Adrenal gland (tissue), 12 donors: ENCODE data around the gene COBLL1. TPM values are rescaled to one million over a fixed set of nuclear protein-coding genes. Genes with fewer than 3 reads are reported as not detected.

Experiments used
- DNase-seq, 7 donors: peaks; one replicate each; pipeline ENCODE4 v3.0.0-alpha.2; 2019 to 2020
- H3K27ac ChIP-seq, 5 donors: fragments of 200-600 bp; sonication (generic) in 4 of 5; 1 replicate in 3 of 5; 2 replicates in 2 of 5; pipeline versions ENCODE4 v1.5.1 to v1.8.0; 2016 to 2020; ENCODE audit warnings: mild to moderate bottlenecking in 1 of 5
- H3K27me3 ChIP-seq: fragments of 200-600 bp; 2 replicates; pipeline ENCODE4 v1.8.0; 2021
- H3K36me3 ChIP-seq, 2 donors: fragments of 200-600 bp; replicated peaks in 1 of 2; 1 replicate in 1 of 2; 2 replicates in 1 of 2; pipeline versions ENCODE4 v1.5.1 to v1.8.0; 2018 to 2022
- H3K4me1 ChIP-seq, 2 donors: fragments of 200-600 bp; replicated peaks in 1 of 2; 1 replicate in 1 of 2; 2 replicates in 1 of 2; pipeline versions ENCODE4 v1.5.1 to v1.8.0; 2018 to 2021
- H3K4me3 ChIP-seq, 4 donors: fragments of 200-600 bp; sonication (generic) in 3 of 4; one replicate each; pipeline ENCODE4 v1.5.1; 2016 to 2018
- H3K9me3 ChIP-seq, 3 donors: fragments of 200-600 bp; sonication (generic) in 1 of 3; replicated peaks in 1 of 3; 1 replicate in 2 of 3; 2 replicates in 1 of 3; pipeline versions ENCODE4 v1.5.1 to v1.8.0; 2016 to 2021
- POLR2A ChIP-seq, 2 donors: fragments of 450-650 bp; IDR thresholded peaks; one replicate each; pipeline ENCODE4 v1.6.1; 2017; ENCODE audit warnings: antibody characterized with exemption in 2 of 2, mild to moderate bottlenecking in 2 of 2, moderate library complexity in 1 of 2
- WGBS, 4 donors: extraction: QIAGEN DNeasy Blood & Tissue Kit in 2 of 4; methylation state at CpG; one replicate each; pipeline versions ENCODE4 v1.1.5 to v1.1.7; 2013 to 2017; 5-methylcytosine and 5-hydroxymethylcytosine counted together
- intact Hi-C, 2 donors: fragments of 100-400 bp; cut with DNase I; formaldehyde crosslinking; loops; one replicate each; pipeline versions ENCODE4 v1.14.1 to v1.15.0; 2022 to 2023
- polyA plus RNA-seq, 3 donors: library from polyadenylated mRNA; stranded (reverse); fragments of 200-250 nt in 2 of 3; fragments of 350-450 nt in 1 of 3; fragmentation: Illumina TruSeq in 1 of 3; extraction: RNeasy Lipid Tissue Mini Kit (QIAGEN cat#74804) in 1 of 3; gene quantifications; one replicate each; pipeline ENCODE4 v1.2.3, GENCODE V29; 2013 to 2014
- total RNA-seq, 9 donors: library from RNA; depleted of rRNA in 4 of 9; stranded (reverse); fragments of >200 nt in 4 of 9; fragments of 120-200 nt in 1 of 9; fragmentation: NEBNext Ultra II Directional in 1 of 9; extraction: Animal tissue kit (Norgen Biotek cat#: 25700) in 1 of 9; gene quantifications; one replicate each; pipeline versions ENCODE4 v1.1.0 to v1.2.4, GENCODE V29; 2013 to 2023
- TF ChIP-seq, protein P1 (sequence below), 6 experiments: fragments of 450-650 bp in 4 of 6; fragments of 200-600 bp in 2 of 6; sonication (generic) in 1 of 6; IDR thresholded peaks; 1 replicate in 5 of 6; 2 replicates in 1 of 6; pipeline versions ENCODE4 v1.5.1 to v1.8.0; 2016 to 2021; ENCODE audit warnings: antibody characterized with exemption in 6 of 6, mild to moderate bottlenecking in 2 of 6, moderate library complexity in 1 of 6
- donor health status: healthy with polysubstance abuse.
- donor health status: Bipolar disorder and iron deficiency.
- donor health status: DM: yes; HTN: yes; CAD: no.
- donor health status: DM: no; HTN: no; CAD: no.
- donor health status: DM: no; HTN: no; CAD: no.
- donor health status: DM: yes; HTN: yes; CAD: no.

The COBLL1 gene
- total and polyA plus RNA-seq, 12 donors = 25.8 to 365 (median 212) TPM

DNA sequence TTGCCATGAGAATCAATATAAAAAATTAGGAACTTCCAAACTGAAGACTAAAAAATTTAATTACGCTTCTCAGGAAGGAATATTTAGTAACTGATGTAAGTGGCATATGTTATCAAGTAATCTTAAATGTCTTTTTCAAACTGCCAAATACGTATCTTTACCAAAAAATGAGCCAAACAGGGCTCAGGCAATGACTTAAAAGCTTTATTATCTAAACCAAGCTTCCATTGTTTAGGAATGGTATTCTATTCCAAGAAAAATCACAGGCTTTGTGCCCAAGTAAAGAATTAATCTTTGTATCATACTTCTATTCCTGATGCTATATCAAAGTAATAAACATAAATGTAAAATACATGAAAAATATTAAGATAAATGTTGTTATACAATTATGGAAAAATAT is 148.7 kb downstream of the COBLL1 start:
- no peak overlapping the region for H3K27ac ChIP-seq
- no peak for DNase-seq
- 75 to 88% (median 79%) methylated on average over 2 of the region's 2 CpGs for WGBS, 4 donors
- H3K4me1 ChIP-seq = no peaks in the 10 kb centered on the region
- intact Hi-C loops = no loop called here
- no peak for TF ChIP-seq POLR2A (IDR thresholded peaks at IDR 0.05)
- TF ChIP-seq, protein P1, sequence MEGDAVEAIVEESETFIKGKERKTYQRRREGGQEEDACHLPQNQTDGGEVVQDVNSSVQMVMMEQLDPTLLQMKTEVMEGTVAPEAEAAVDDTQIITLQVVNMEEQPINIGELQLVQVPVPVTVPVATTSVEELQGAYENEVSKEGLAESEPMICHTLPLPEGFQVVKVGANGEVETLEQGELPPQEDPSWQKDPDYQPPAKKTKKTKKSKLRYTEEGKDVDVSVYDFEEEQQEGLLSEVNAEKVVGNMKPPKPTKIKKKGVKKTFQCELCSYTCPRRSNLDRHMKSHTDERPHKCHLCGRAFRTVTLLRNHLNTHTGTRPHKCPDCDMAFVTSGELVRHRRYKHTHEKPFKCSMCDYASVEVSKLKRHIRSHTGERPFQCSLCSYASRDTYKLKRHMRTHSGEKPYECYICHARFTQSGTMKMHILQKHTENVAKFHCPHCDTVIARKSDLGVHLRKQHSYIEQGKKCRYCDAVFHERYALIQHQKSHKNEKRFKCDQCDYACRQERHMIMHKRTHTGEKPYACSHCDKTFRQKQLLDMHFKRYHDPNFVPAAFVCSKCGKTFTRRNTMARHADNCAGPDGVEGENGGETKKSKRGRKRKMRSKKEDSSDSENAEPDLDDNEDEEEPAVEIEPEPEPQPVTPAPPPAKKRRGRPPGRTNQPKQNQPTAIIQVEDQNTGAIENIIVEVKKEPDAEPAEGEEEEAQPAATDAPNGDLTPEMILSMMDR (IDR thresholded peaks at IDR 0.05) = no peak
- no peak overlapping the region for H3K4me3 ChIP-seq
- no peaks in the 10 kb centered on the region for H3K9me3 ChIP-seq
- H3K36me3 ChIP-seq = peaks cover 0 to 30% of the 10 kb centered on the region in 2 donors
- H3K27me3 ChIP-seq = no peaks in the 10 kb centered on the region

DNA sequence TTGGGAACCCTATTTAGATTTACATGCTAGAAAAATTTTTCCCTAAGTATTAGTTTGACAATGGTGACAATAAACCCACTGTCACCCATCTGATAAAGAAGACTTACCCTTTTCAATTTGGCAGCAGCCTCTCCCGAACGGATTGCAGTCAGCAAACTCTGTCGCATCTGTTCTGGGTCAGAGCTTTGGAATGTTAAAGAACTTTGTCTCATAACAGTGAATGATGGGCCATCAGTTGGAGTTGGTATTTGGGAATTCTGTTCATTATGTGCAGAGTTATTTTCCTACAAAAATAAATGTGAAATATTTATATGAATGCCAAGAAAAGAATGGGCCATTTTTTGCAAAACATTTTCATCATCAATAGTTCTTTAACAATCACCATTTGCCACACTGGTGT is 149.5 kb downstream of the COBLL1 start:
- no peak overlapping the region for H3K4me3 ChIP-seq
- DNase-seq = no peak
- TF ChIP-seq POLR2A (IDR thresholded peaks at IDR 0.05) = no peak
- TF ChIP-seq, protein P1 (IDR thresholded peaks at IDR 0.05) = no peak
- no peaks in the 10 kb centered on the region for H3K9me3 ChIP-seq
- no peaks in the 10 kb centered on the region for H3K27me3 ChIP-seq
- 54 to 78% (median 62%) methylated on average over 3 of the region's 3 CpGs for WGBS, 4 donors
- H3K36me3 ChIP-seq = peaks cover 0 to 30% of the 10 kb centered on the region in 2 donors
- H3K4me1 ChIP-seq = no peaks in the 10 kb centered on the region
- intact Hi-C loops = no loop called here
- no peak overlapping the region for H3K27ac ChIP-seq

DNA sequence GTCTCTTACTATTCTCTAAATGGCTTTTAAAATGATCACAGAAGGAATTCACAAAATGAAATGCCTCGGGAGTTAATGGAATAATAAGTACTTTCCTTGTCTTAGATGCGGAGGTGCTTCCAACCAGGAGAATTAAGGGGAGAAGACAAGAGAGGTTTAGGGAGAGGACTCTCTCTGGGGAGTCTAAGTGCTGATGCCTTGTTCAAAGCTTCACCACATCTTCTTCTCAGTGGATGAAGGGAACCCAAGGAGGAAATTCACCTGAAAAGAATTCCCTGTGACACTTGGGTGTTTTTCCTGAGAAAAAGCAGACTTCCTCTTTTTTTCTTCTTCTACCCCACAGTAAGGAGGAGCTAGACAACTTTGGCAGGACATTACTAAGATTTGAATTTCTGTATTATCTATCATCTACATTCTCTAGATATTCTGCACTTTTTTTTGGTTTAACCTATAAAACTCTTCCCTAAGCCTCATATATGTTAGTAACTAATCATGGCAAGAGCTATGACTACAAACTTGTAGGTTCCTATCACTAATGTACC is 150.2 kb downstream of the COBLL1 start:
- no peaks in the 10 kb centered on the region for H3K4me1 ChIP-seq

DNA sequence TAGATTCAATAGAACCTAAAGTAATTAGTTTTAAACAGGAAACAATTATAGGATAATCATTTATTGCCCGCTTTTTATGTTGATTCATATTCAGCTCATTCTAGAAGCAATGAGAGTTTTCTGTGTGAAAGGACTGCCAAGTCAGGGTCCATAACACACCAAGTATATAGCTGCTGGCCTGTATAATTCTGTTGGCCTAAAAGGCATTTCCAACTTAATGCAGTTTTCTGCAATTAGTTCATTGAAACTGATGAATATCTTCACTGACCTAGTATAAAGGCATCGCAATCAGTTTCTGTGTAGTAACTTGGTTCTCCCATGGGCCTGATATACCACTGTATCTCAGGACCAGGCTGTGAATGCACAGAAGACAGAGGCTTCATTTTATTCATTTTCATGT is 151.3 kb downstream of the COBLL1 start:
- H3K27me3 ChIP-seq = no peaks in the 10 kb centered on the region
- DNase-seq = no peak
- TF ChIP-seq, protein P1 (IDR thresholded peaks at IDR 0.05) = no peak
- no peak for TF ChIP-seq POLR2A (IDR thresholded peaks at IDR 0.05)
- no peak overlapping the region for H3K27ac ChIP-seq
- 91 to 95% (median 93%) methylated on average over 2 of the region's 2 CpGs for WGBS, 4 donors
- H3K36me3 ChIP-seq = peaks cover 0 to 23% of the 10 kb centered on the region in 2 donors
- H3K9me3 ChIP-seq = no peaks in the 10 kb centered on the region
- no peak overlapping the region for H3K4me3 ChIP-seq
- intact Hi-C loops = no loop called here
- no peaks in the 10 kb centered on the region for H3K4me1 ChIP-seq

More for the DNA sequence above, 150.2 kb downstream of the COBLL1 start:
- no peak for DNase-seq
- Histone ChIP-seq H3K36me3 (peaks cover 0 to 30% of the 10 kb centered on the region in 2 donors), H3K4me3 (no peak overlapping the region), H3K9me3 (no peaks in the 10 kb centered on the region), H3K27me3 (no peaks in the 10 kb centered on the region), H3K27ac (no peak overlapping the region)
- intact Hi-C loops = no loop called here
- 95 to 98% (median 97%) methylated on average over 2 of the region's 2 CpGs for WGBS, 4 donors
- no peak for TF ChIP-seq POLR2A (IDR thresholded peaks at IDR 0.05)
- TF ChIP-seq, protein P1 (IDR thresholded peaks at IDR 0.05) = no peak
